HEK293 (cell line): ENCODE measurements around the gene ZNF776.
A peak's percentile ranks its signal among the peaks of the same experiment; 100 is the strongest.

Experiments used
- CTCF ChIA-PET: fragments of 350-600 bp; formaldehyde crosslinking; extraction: SDS; loops from one replicate; lab custom pipeline; 2021; ENCODE audit warnings: antibody characterized with exemption; lab: Yijun Ruan, JAX
- POLR2A ChIA-PET: fragments of 300-600 bp; formaldehyde crosslinking; extraction: SDS; loops from one replicate; lab custom pipeline; 2020; ENCODE audit warnings: antibody characterized with exemption, inconsistent platforms; lab: Yijun Ruan, JAX
- H3K27ac ChIP-seq: fragments of 200-500 bp; sonication (Bioruptor generic); 2 replicates; pipeline ENCODE4 v1.5.1; 2014; ENCODE audit warnings: low read depth, low read length, control low read depth, inconsistent platforms; ENCODE audit errors: extremely low read depth
- H3K36me3 ChIP-seq, 2 experiments: fragments of 200-500 bp in 1 of 2; sonication (Bioruptor generic) in 1 of 2; 1 replicate in 1 of 2; 2 replicates in 1 of 2; pipeline ENCODE4 v1.5.1; 2014 to 2017; ENCODE audit warnings: inconsistent platforms in 2 of 2, low read length in 2 of 2; ENCODE audit not compliant: control insufficient read depth in 2 of 2, insufficient read depth in 1 of 2
- H3K4me1 ChIP-seq: fragments of 200-500 bp; sonication (Bioruptor generic); 2 replicates; pipeline ENCODE4 v1.5.1; 2014; ENCODE audit warnings: mild to moderate bottlenecking, low read length, inconsistent platforms; ENCODE audit not compliant: control insufficient read depth, insufficient read depth
- H3K4me3 ChIP-seq: 2 replicates; pipeline ENCODE4 v1.5.1; 2011; ENCODE audit warnings: low read depth, mild to moderate bottlenecking, control low read depth, low read length, moderate library complexity
- H3K9me3 ChIP-seq: fragments of 200-500 bp; sonication (Bioruptor generic); 2 replicates; pipeline ENCODE4 v1.5.1; 2014; ENCODE audit warnings: low read depth, low read length, inconsistent platforms; ENCODE audit not compliant: control insufficient read depth, insufficient read depth
- GLIS1 ChIP-seq: fragments of 450-650 bp; formaldehyde crosslinking; IDR thresholded peaks from 2 replicates; pipeline ENCODE4 v1.5.1; 2016; ENCODE audit warnings: missing biosample characterization, missing genetic modification characterization
- KLF7 ChIP-seq: fragments of 450-650 bp; formaldehyde crosslinking; IDR thresholded peaks from 2 replicates; pipeline ENCODE4 v1.5.1; 2016; ENCODE audit warnings: missing biosample characterization, missing genetic modification characterization, borderline replicate concordance
- PBX3 ChIP-seq: sonication (generic); formaldehyde crosslinking; IDR thresholded peaks from 2 replicates; pipeline ENCODE4 v1.8.1; 2022; ENCODE audit warnings: mild to moderate bottlenecking, moderate library complexity, missing genetic modification reagents
- YY1 ChIP-seq: fragments of 450-650 bp; formaldehyde crosslinking; IDR thresholded peaks from 2 replicates; pipeline ENCODE4 v1.5.1; 2018; ENCODE audit warnings: missing biosample characterization, missing genetic modification characterization
- YY2 ChIP-seq: fragments of 450-650 bp; formaldehyde crosslinking; IDR thresholded peaks from 2 replicates; pipeline ENCODE4 v1.5.1; 2016; ENCODE audit warnings: missing biosample characterization, missing genetic modification characterization
- ZBTB21 ChIP-seq: fragments of 450-650 bp; formaldehyde crosslinking; IDR thresholded peaks from 2 replicates; pipeline ENCODE4 v1.5.1; 2017; ENCODE audit warnings: missing biosample characterization, missing genetic modification characterization
- ZBTB44 ChIP-seq: fragments of 450-650 bp; IDR thresholded peaks from 2 replicates; pipeline ENCODE4 v1.5.1; 2018; ENCODE audit warnings: missing biosample characterization, mild to moderate bottlenecking, missing genetic modification characterization
- ZBTB7A ChIP-seq: fragments of 450-650 bp; formaldehyde crosslinking; IDR thresholded peaks from 2 replicates; pipeline ENCODE4 v1.5.1; 2016; ENCODE audit warnings: low read depth, missing biosample characterization, missing genetic modification characterization
- ZNF121 ChIP-seq: fragments of 450-650 bp; formaldehyde crosslinking; IDR thresholded peaks from 2 replicates; pipeline ENCODE4 v1.5.1; 2016; ENCODE audit warnings: missing biosample characterization, missing genetic modification characterization
- ZNF214 ChIP-seq: fragments of 450-650 bp; formaldehyde crosslinking; IDR thresholded peaks from 2 replicates; pipeline ENCODE4 v1.5.1; 2017; ENCODE audit warnings: missing biosample characterization, mild to moderate bottlenecking, missing genetic modification characterization, borderline replicate concordance
- ZNF391 ChIP-seq: fragments of 450-650 bp; formaldehyde crosslinking; IDR thresholded peaks from 2 replicates; pipeline ENCODE4 v1.5.1; 2016; ENCODE audit warnings: low read depth, missing biosample characterization, missing genetic modification characterization, borderline replicate concordance
- ZNF394 ChIP-seq: fragments of 450-650 bp; formaldehyde crosslinking; IDR thresholded peaks from 2 replicates; pipeline ENCODE4 v1.5.1; 2016; ENCODE audit warnings: missing biosample characterization, missing genetic modification characterization, mild to moderate bottlenecking, moderate library complexity, borderline replicate concordance
- ZNF518A ChIP-seq: fragments of 450-650 bp; formaldehyde crosslinking; conservative IDR thresholded peaks from 2 replicates; pipeline ENCODE4 v1.5.1; 2016; ENCODE audit warnings: low read depth, missing biosample characterization, missing genetic modification characterization
- ZNF530 ChIP-seq: fragments of 450-650 bp; formaldehyde crosslinking; IDR thresholded peaks from 2 replicates; pipeline ENCODE4 v1.5.1; 2016; ENCODE audit warnings: low read depth, missing biosample characterization, missing genetic modification characterization
- ZNF600 ChIP-seq: fragments of 450-650 bp; formaldehyde crosslinking; IDR thresholded peaks from 2 replicates; pipeline ENCODE4 v1.5.1; 2016; ENCODE audit warnings: missing biosample characterization, missing genetic modification characterization
- TF ChIP-seq, protein P1 (sequence below): fragments of 450-650 bp; formaldehyde crosslinking; IDR thresholded peaks from 2 replicates; pipeline ENCODE4 v1.5.1; 2016; ENCODE audit warnings: missing biosample characterization, missing genetic modification characterization
- TF ChIP-seq, protein P2 (sequence below): fragments of 450-650 bp; formaldehyde crosslinking; conservative IDR thresholded peaks from 2 replicates; pipeline ENCODE4 v1.5.1; 2016; ENCODE audit warnings: low read depth, missing biosample characterization, missing genetic modification characterization
- TF ChIP-seq, protein P3 (sequence below): fragments of 450-650 bp; formaldehyde crosslinking; IDR thresholded peaks from 2 replicates; pipeline ENCODE4 v1.5.1; 2016; ENCODE audit warnings: missing biosample characterization, missing genetic modification characterization

ZNF776 gene

DNA sequence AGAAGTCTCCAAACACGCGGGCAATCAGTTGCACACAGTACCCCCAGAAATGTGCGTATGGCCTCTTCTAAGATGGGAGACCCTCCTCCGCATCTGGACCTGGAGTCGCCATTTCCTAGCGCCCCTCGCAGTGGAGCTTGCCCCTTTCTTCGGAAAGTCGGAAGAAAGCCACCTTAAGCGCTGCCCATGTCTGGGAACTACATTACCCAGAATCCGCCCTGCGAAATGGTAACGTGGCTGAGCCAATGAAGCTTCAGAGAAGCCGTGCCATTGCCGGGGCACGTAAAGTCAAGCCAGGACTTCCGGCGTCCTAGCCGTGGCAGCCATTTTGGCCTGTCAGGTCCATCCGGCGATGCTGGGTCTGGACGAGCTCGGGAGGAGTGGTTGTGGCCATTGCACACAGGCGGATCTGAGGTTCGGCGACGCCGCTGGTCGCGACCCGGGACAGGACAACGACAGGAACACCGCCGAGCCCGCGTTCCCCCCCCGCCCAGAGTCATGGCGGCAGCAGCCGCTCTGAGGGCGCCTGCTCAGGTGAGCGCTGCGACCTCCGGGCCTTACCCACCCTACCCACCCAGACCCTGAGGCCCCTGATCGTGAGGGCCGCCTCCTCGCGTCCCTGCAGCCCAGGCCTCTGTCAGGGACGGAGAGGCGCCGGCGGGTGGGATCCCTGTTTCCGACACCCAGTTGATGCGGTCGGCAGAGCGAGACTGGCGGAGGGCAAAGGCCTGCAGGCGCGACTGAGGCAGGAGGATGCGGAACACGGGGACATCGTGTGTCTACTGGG is 22.9 kb downstream of the ZNF776 start, which contains the start of gene ZNF586:
ZNF586 (plus strand) TSS at position 332 of the 787 bp plus-strand sequence; CDS start at position 499, 167 bp downstream.
- Histone ChIP-seq H3K4me3 (peak within 1 kb of the TSS; percentile 63), H3K4me1 (no peaks in the 10 kb centered on the region), H3K36me3 (peaks cover 20 to 36% of the 10 kb centered on the region in 2 experiments; a peak in 2 of 3 replicates), H3K27ac (peak within 1 kb of the TSS; percentile 60; the same call in 1 of the 2 replicates), H3K9me3 (peaks cover 5% of the 10 kb centered on the region; the same call in 1 of the 2 replicates)
- POLR2A ChIA-PET: interaction anchor here (0.6 to 1.7 kb wide), 9 partner anchors 11 to 99 kb away, joined by 3 to 12 read pairs (median 5); partner anchors contain the start of genes ZNF551, ZNF552 and ZNF776
- CTCF ChIA-PET: interaction anchor here (0.6 kb wide), 1 partner anchor 304 kb away, joined by 4 read pairs; no protein-coding TSS in a partner anchor
- TF ChIP-seq ZNF394 (tag by site-specific recombination) (no peak), ZNF391 (tag by site-specific recombination) (no peak), YY2 (tag by site-specific recombination) (peak; percentile 96), ZNF530 (tag by site-specific recombination) (no peak), ZNF214 (tag by site-specific recombination) (no peak), GLIS1 (tag by site-specific recombination) (no peak), ZNF518A (tag by site-specific recombination) (peak; percentile 99), ZBTB21 (no peak), KLF7 (tag by site-specific recombination) (no peak), ZNF121 (tag by site-specific recombination) (no peak), YY1 (tag by site-specific recombination) (peak; percentile 82), ZNF600 (0 out of 2 replicates have a peak, but pooled peaks have one; percentile 34), ZBTB7A (tag by site-specific recombination) (no peak), ZBTB44 (tag by site-specific recombination) (no peak), PBX3 (peak; percentile 93)
- TF ChIP-seq, protein P1, sequence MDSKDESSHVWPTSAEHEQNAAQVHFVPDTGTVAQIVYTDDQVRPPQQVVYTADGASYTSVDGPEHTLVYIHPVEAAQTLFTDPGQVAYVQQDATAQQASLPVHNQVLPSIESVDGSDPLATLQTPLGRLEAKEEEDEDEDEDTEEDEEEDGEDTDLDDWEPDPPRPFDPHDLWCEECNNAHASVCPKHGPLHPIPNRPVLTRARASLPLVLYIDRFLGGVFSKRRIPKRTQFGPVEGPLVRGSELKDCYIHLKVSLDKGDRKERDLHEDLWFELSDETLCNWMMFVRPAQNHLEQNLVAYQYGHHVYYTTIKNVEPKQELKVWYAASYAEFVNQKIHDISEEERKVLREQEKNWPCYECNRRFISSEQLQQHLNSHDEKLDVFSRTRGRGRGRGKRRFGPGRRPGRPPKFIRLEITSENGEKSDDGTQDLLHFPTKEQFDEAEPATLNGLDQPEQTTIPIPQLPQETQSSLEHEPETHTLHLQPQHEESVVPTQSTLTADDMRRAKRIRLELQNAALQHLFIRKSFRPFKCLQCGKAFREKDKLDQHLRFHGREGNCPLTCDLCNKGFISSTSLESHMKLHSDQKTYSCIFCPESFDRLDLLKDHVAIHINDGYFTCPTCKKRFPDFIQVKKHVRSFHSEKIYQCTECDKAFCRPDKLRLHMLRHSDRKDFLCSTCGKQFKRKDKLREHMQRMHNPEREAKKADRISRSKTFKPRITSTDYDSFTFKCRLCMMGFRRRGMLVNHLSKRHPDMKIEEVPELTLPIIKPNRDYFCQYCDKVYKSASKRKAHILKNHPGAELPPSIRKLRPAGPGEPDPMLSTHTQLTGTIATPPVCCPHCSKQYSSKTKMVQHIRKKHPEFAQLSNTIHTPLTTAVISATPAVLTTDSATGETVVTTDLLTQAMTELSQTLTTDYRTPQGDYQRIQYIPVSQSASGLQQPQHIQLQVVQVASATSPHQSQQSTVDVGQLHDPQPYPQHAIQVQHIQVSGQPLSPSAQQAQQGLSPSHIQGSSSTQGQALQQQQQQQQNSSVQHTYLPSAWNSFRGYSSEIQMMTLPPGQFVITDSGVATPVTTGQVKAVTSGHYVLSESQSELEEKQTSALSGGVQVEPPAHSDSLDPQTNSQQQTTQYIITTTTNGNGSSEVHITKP: peak; percentile 51
- TF ChIP-seq, protein P2, sequence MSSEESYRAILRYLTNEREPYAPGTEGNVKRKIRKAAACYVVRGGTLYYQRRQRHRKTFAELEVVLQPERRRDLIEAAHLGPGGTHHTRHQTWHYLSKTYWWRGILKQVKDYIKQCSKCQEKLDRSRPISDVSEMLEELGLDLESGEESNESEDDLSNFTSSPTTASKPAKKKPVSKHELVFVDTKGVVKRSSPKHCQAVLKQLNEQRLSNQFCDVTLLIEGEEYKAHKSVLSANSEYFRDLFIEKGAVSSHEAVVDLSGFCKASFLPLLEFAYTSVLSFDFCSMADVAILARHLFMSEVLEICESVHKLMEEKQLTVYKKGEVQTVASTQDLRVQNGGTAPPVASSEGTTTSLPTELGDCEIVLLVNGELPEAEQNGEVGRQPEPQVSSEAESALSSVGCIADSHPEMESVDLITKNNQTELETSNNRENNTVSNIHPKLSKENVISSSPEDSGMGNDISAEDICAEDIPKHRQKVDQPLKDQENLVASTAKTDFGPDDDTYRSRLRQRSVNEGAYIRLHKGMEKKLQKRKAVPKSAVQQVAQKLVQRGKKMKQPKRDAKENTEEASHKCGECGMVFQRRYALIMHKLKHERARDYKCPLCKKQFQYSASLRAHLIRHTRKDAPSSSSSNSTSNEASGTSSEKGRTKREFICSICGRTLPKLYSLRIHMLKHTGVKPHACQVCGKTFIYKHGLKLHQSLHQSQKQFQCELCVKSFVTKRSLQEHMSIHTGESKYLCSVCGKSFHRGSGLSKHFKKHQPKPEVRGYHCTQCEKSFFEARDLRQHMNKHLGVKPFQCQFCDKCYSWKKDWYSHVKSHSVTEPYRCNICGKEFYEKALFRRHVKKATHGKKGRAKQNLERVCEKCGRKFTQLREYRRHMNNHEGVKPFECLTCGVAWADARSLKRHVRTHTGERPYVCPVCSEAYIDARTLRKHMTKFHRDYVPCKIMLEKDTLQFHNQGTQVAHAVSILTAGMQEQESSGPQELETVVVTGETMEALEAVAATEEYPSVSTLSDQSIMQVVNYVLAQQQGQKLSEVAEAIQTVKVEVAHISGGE (tag by site-specific recombination): peak; percentile 88
- TF ChIP-seq, protein P3, sequence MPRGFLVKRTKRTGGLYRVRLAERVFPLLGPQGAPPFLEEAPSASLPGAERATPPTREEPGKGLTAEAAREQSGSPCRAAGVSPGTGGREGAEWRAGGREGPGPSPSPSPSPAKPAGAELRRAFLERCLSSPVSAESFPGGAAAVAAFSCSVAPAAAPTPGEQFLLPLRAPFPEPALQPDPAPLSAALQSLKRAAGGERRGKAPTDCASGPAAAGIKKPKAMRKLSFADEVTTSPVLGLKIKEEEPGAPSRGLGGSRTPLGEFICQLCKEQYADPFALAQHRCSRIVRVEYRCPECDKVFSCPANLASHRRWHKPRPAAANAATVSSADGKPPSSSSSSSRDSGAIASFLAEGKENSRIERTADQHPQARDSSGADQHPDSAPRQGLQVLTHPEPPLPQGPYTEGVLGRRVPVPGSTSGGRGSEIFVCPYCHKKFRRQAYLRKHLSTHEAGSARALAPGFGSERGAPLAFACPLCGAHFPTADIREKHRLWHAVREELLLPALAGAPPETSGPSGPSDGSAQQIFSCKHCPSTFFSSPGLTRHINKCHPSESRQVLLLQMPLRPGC (tag by site-specific recombination): no peak
